GM12878 (cell line): ENCODE data around the gene SOX10. TPM values are rescaled to one million over a fixed set of nuclear protein-coding genes. Genes with fewer than 3 reads are reported as not detected.

Source experiments
- ATAC-seq: fragments of 200-7000 bp; cut with Tn5 transposase; 3 replicates; pipeline ENCODE4 v1.9.1; 2020; ENCODE audit warnings: mild to moderate bottlenecking, moderate library complexity
- BruUV-seq: library from RNA; stranded (reverse); fragments of 400-500 nt; replicated peaks from 2 replicates; lab custom pipeline; 2021; lab: Mats Ljungman, UMichigan
- CTCF ChIA-PET: fragments of 300-600 bp; sonication (Branson Sonifier 250); formaldehyde crosslinking; extraction: SDS; loops from one replicate; lab custom pipeline; 2021; ENCODE audit warnings: inconsistent platforms; lab: Yijun Ruan, JAX
- POLR2A ChIA-PET: fragments of 350-600 bp; formaldehyde crosslinking; extraction: SDS; loops from one replicate; lab custom pipeline; 2021; ENCODE audit warnings: inconsistent platforms; lab: Charles Lee
- RAD21 ChIA-PET: fragments of 300-600 bp; sonication (Branson Sonifier 250); formaldehyde crosslinking; loops from one replicate; lab custom pipeline; 2023; ENCODE audit warnings: antibody characterized with exemption; ENCODE audit not compliant: unreplicated experiment; lab: Charles Lee
- SMC1A ChIA-PET: fragments of 300-600 bp; sonication (Branson Sonifier 250); formaldehyde crosslinking; loops from one replicate; lab custom pipeline; 2023; ENCODE audit not compliant: unreplicated experiment, uncharacterized antibody; lab: Charles Lee
- DNase-seq: peaks from one replicate; pipeline ENCODE4 v3.0.0-alpha.2; 2011; ENCODE audit warnings: low read depth, low spot score
- FAIRE-seq: peaks from 3 replicates; lab custom pipeline; 2011; peaks lifted over from hg19 to GRCh38; lab: Jason Lieb, UNC
- H2AFZ ChIP-seq: 2 replicates; pipeline ENCODE4 v1.6.0; 2011; ENCODE audit warnings: low read depth, low read length, control low read depth; ENCODE audit not compliant: control insufficient read depth
- H3K27ac ChIP-seq: 2 replicates; pipeline ENCODE4 v1.5.1; 2011; ENCODE audit warnings: control low read depth; ENCODE audit not compliant: control insufficient read depth, insufficient read depth
- H3K27me3 ChIP-seq, 2 experiments: replicated peaks in 1 of 2; 2 replicates each; pipeline versions ENCODE4 v1.6.0 to v1.6.1; 2011; ENCODE audit warnings: low read length in 1 of 2; ENCODE audit not compliant: control insufficient read depth in 2 of 2, insufficient read depth in 2 of 2
- H3K36me3 ChIP-seq, 2 experiments: 2 replicates each; pipeline ENCODE4 v1.5.1; 2011; ENCODE audit warnings: low read length in 1 of 2; ENCODE audit not compliant: control insufficient read depth in 2 of 2, insufficient read depth in 2 of 2
- H3K4me1 ChIP-seq: 2 replicates; pipeline ENCODE4 v1.6.1; 2011; ENCODE audit warnings: mild to moderate bottlenecking, low read length, moderate library complexity, mixed read lengths; ENCODE audit not compliant: control insufficient read depth, insufficient read depth
- H3K4me2 ChIP-seq: 2 replicates; pipeline ENCODE4 v1.6.0; 2011; ENCODE audit warnings: control low read depth; ENCODE audit not compliant: control insufficient read depth, insufficient read depth
- H3K4me3 ChIP-seq: fragments of 200-600 bp; sonication (generic); 2 replicates; pipeline ENCODE4 v1.5.1; 2016
- H3K79me2 ChIP-seq: 2 replicates; pipeline ENCODE4 v1.6.0; 2011; ENCODE audit warnings: low read length; ENCODE audit not compliant: control insufficient read depth, insufficient read depth
- H3K9ac ChIP-seq: 2 replicates; pipeline ENCODE4 v1.8.0; 2011; ENCODE audit warnings: low read length, control low read depth, mixed read lengths; ENCODE audit not compliant: control insufficient read depth, insufficient read depth
- H3K9me3 ChIP-seq: replicated peaks from 3 replicates; pipeline ENCODE4 v1.5.1; 2011; ENCODE audit warnings: mild to moderate bottlenecking, low read length; ENCODE audit not compliant: control insufficient read depth, insufficient read depth
- H4K20me1 ChIP-seq: 2 replicates; pipeline ENCODE4 v1.6.0; 2011; ENCODE audit not compliant: control insufficient read depth, insufficient read depth
- ASH2L ChIP-seq: fragments of 300-600, 200-600 bp; sonication (generic); IDR thresholded peaks from 2 replicates; pipeline ENCODE4 v1.6.1; 2017; ENCODE audit warnings: low read depth, mild to moderate bottlenecking, borderline replicate concordance
- BCLAF1 ChIP-seq: fragments of 450-650 bp; IDR thresholded peaks from 2 replicates; pipeline ENCODE4 v1.6.1; 2017; ENCODE audit warnings: antibody characterized with exemption, mild to moderate bottlenecking, moderate library complexity
- CHD2 ChIP-seq: IDR thresholded peaks from 2 replicates; pipeline ENCODE4 v1.6.1; 2011; ENCODE audit warnings: low read depth, low read length, improper control_type of control experiment, borderline replicate concordance
- CREM ChIP-seq: IDR thresholded peaks from 2 replicates; pipeline ENCODE4 v1.6.1; 2014; ENCODE audit warnings: antibody characterized with exemption, low read depth
- ESRRA ChIP-seq: IDR thresholded peaks from 2 replicates; pipeline ENCODE4 v1.6.1; 2012; ENCODE audit warnings: mild to moderate bottlenecking, low read length, improper control_type of control experiment
- IKZF2 ChIP-seq, 2 experiments: fragments of 450-650 bp; IDR thresholded peaks; 2 replicates each; pipeline ENCODE4 v1.6.1; 2017; ENCODE audit warnings: mild to moderate bottlenecking in 2 of 2, moderate library complexity in 2 of 2
- IRF3 ChIP-seq: fragments of 450-650 bp; IDR thresholded peaks from 2 replicates; pipeline ENCODE4 v1.6.1; 2014; ENCODE audit warnings: mild to moderate bottlenecking
- MXI1 ChIP-seq: fragments of 150-350 bp; IDR thresholded peaks from 2 replicates; pipeline ENCODE4 v1.6.1; 2011; ENCODE audit warnings: low read depth, mild to moderate bottlenecking, inconsistent platforms, low read length, improper control_type of control experiment
- NFIC ChIP-seq: IDR thresholded peaks from 2 replicates; pipeline ENCODE4 v1.6.1; 2012; ENCODE audit warnings: low read depth, mild to moderate bottlenecking, inconsistent platforms, low read length, moderate library complexity
- RBBP5 ChIP-seq: fragments of 200-600 bp; sonication (generic); conservative IDR thresholded peaks from 2 replicates; pipeline ENCODE4 v1.6.1; 2016
- REST ChIP-seq: IDR thresholded peaks from 2 replicates; pipeline ENCODE4 v1.6.1; 2012; ENCODE audit warnings: mild to moderate bottlenecking, low read depth, low read length
- SUPT20H ChIP-seq: IDR thresholded peaks from 2 replicates; pipeline ENCODE4 v1.6.1; 2011; ENCODE audit warnings: low read depth, mild to moderate bottlenecking, low read length, moderate library complexity, borderline replicate concordance; ENCODE audit not compliant: control insufficient read depth
- TCF3 ChIP-seq: IDR thresholded peaks from 2 replicates; pipeline ENCODE4 v1.6.1; 2012; ENCODE audit warnings: low read depth, mild to moderate bottlenecking, low read length, borderline replicate concordance; ENCODE audit not compliant: insufficient read depth
- ZNF217 ChIP-seq: fragments of 450-650 bp; IDR thresholded peaks from 2 replicates; pipeline ENCODE4 v1.6.1; 2017; ENCODE audit warnings: antibody characterized with exemption, mild to moderate bottlenecking
- WGBS: methylation state at CpG from one replicate; pipeline ENCODE4 v1.1.6; 2016; ENCODE audit warnings: low lambda C conversion rate; ENCODE audit not compliant: insufficient replicate concordance, insufficient coverage; ENCODE audit errors: missing lambda C conversion rate; 5-methylcytosine and 5-hydroxymethylcytosine counted together
- in situ Hi-C: fragments of 300-500 bp; cut with MboI; formaldehyde crosslinking; loops from 9 replicates; pipeline ENCODE4 v1.14.3; 2018; ENCODE audit warnings: mixed read lengths
- intact Hi-C: fragments of 100-400 bp; cut with micrococcal nuclease; formaldehyde crosslinking; loops from one replicate; pipeline ENCODE4 v1.14.2; 2022; ENCODE audit not compliant: unreplicated experiment
- polyA plus RNA-seq, 11 experiments: library from polyadenylated mRNA; depleted of rRNA in 4 of 11; unstranded in 6 of 11; stranded (reverse) in 5 of 11; fragments of >200 nt; fragmentation: Nextera tagmentation in 4 of 11; fragmentation: Illumina TruSeq in 1 of 11; extraction: Ambion mirVana in 4 of 11; extraction: Trizol in 1 of 11; gene quantifications; 1 replicate in 1 of 11; 2 replicates in 10 of 11; pipeline versions ENCODE4 v1.2.1 to v1.2.3, GENCODE V29; 2011 to 2016; ENCODE audit warnings: inconsistent platforms in 2 of 11, missing spikeins in 2 of 11, low read depth in 1 of 11
- total RNA-seq, 4 experiments: library from RNA; depleted of rRNA in 3 of 4; stranded (reverse); fragments of >200 nt in 3 of 4; fragmentation: Illumina TruSeq in 1 of 4; extraction: Trizol in 1 of 4; gene quantifications; 2 replicates each; pipeline versions ENCODE4 v1.2.1 to v1.2.3, GENCODE V29; 2013 to 2021

Gene SOX10
- total and polyA plus RNA-seq, 10 of the 15 experiments (the other 5 are each of a cell fraction or from before 2014, with no cell fraction given): 0.05 TPM; not detected in 9

GRCh38 chr22:37985751-37986281 lies 1.5 kb upstream of the SOX10 start (continued):
- TF ChIP-seq IRF3 (no peak), TCF3 (no peak), IKZF2 (IDR thresholded peaks at IDR 0.05) (no peak), RBBP5 (no peak), CREM (no peak)

GRCh38 chr22:37985050-37985585 lies 763 bp upstream of the SOX10 start:
- ChIA-PET CTCF (no interaction called here), POLR2A (no interaction called here), SMC1A (no interaction called here), RAD21 (interaction anchor here (0.6 kb wide), 1 partner anchor 30 kb away, joined by 3 read pairs; no protein-coding TSS in a partner anchor)
- no peak for FAIRE-seq
- no peaks in the 10 kb centered on the region for H4K20me1 ChIP-seq
- H3K4me2 ChIP-seq: no peak overlapping the region
- no peaks in the 10 kb centered on the region for H3K79me2 ChIP-seq
- no peak overlapping the region for H3K4me3 ChIP-seq
- no peaks in the 10 kb centered on the region for H3K9me3 ChIP-seq
- H3K36me3 ChIP-seq: no peaks in the 10 kb centered on the region; a peak in 1 of 4 replicates
- intact Hi-C loops: no loop called here
- DNase-seq: no peak
- H3K9ac ChIP-seq: no peak overlapping the region
- H3K27ac ChIP-seq: no peak overlapping the region
- 75% methylated on average over 9 of the region's 9 CpGs for WGBS
- no peaks in the 10 kb centered on the region for H3K27me3 ChIP-seq
- no peaks in the 10 kb centered on the region for H3K4me1 ChIP-seq
- ATAC-seq: no peak
- no TSS peak for BruUV-seq
- no peak for TF ChIP-seq IRF3
- TF ChIP-seq BCLAF1: no peak
- no peak for TF ChIP-seq REST
- no peak for TF ChIP-seq MXI1
- no peak for TF ChIP-seq ESRRA
- TF ChIP-seq CREM: no peak
- no peak for TF ChIP-seq SUPT20H
- TF ChIP-seq ASH2L: no peak
- no peak for TF ChIP-seq ZNF217
- TF ChIP-seq CHD2: no peak
- TF ChIP-seq NFIC: no peak
- TF ChIP-seq, all 136 proteins: peak for 0
- no peak overlapping the region for H2AFZ ChIP-seq
- in situ Hi-C loops: no loop called here
